ENCODE data around the gene EPN3.

DNA sequence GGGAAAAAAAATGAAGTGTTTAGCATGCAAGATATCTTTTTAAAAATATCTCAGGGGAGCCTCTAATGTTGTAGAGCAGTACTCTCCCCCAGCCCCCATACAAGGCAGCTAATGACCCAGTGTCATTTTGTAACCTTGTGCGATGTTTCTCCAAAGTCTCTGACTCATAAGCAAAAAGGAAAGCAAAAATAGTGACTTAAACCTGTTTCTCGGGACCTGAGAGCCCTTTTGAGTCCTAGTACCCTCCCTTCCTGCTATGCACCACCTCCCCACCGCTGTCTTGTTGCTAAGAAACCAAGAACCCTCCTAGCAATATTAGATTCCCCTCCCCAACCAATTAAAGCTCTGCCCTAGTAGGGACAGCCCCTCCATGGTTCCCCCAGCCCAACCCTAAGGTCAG, 21.5 kb upstream of the EPN3 start:
- TF ChIP-seq, protein P1, sequence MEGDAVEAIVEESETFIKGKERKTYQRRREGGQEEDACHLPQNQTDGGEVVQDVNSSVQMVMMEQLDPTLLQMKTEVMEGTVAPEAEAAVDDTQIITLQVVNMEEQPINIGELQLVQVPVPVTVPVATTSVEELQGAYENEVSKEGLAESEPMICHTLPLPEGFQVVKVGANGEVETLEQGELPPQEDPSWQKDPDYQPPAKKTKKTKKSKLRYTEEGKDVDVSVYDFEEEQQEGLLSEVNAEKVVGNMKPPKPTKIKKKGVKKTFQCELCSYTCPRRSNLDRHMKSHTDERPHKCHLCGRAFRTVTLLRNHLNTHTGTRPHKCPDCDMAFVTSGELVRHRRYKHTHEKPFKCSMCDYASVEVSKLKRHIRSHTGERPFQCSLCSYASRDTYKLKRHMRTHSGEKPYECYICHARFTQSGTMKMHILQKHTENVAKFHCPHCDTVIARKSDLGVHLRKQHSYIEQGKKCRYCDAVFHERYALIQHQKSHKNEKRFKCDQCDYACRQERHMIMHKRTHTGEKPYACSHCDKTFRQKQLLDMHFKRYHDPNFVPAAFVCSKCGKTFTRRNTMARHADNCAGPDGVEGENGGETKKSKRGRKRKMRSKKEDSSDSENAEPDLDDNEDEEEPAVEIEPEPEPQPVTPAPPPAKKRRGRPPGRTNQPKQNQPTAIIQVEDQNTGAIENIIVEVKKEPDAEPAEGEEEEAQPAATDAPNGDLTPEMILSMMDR (IDR thresholded peaks at IDR 0.05) = no peak
- TF ChIP-seq POLR2AphosphoS5 (IDR thresholded peaks at IDR 0.05; ENCODE audit: insufficient read depth in 1 of 2, low read depth in 1 of 2) = no peak
